GM12892 (cell line): ENCODE measurements around the gene CYP2F1.
"Not testable (repeated sequence)": the region's sequence is repeated elsewhere in the genome, so short reads cannot be mapped to it uniquely, and the experiment has no call there.

Experiments
- DNase-seq: peaks from one replicate; pipeline ENCODE4 v3.0.0; 2011; ENCODE audit not compliant: insufficient read length
- FAIRE-seq: peaks from 2 replicates; lab custom pipeline; 2011; peaks lifted over from hg19 to GRCh38; lab: Jason Lieb, UNC
- POLR2A ChIP-seq: IDR thresholded peaks from 2 replicates; pipeline ENCODE4 v1.6.1; 2011; ENCODE audit warnings: low read depth, low read length, control low read depth
- POLR2AphosphoS5 ChIP-seq: IDR thresholded peaks from 2 replicates; pipeline ENCODE4 v1.6.1; 2011; ENCODE audit warnings: low read depth, low read length, control low read depth
- TAF1 ChIP-seq: IDR thresholded peaks from 2 replicates; pipeline ENCODE4 v1.6.1; 2011; ENCODE audit warnings: low read depth, mild to moderate bottlenecking, control low read depth, low read length, borderline replicate concordance

Gene CYP2F1

GRCh38 chr19:41134616-41135015 is 20.4 kb downstream of the CYP2F1 start:
- FAIRE-seq = no peak
- TF ChIP-seq POLR2AphosphoS5 = no peak
- no peak for TF ChIP-seq POLR2A
- no peak for TF ChIP-seq TAF1
- DNase-seq = no peak

- not testable (repeated sequence) for DNase-seq
- FAIRE-seq = peak; percentile 91
These were observed 21.5 kb downstream of the CYP2F1 start for GRCh38 chr19:41135390-41136384.

GRCh38 chr19:41136636-41137455 is 22.6 kb downstream of the CYP2F1 start:
- TF ChIP-seq POLR2AphosphoS5 = no peak
- TF ChIP-seq TAF1 = no peak
- no peak for TF ChIP-seq POLR2A
- DNase-seq = no peak
- no peak for FAIRE-seq

- no peak for DNase-seq
- peak; percentile 83 for FAIRE-seq
- TF ChIP-seq POLR2A (no peak), POLR2AphosphoS5 (no peak), TAF1 (no peak)
These were observed 30.2 kb downstream of the CYP2F1 start for GRCh38 chr19:41144403-41144802.

- TF ChIP-seq TAF1 (no peak), POLR2A (no peak), POLR2AphosphoS5 (no peak)
- FAIRE-seq (no peak), DNase-seq (no peak)
These were observed 35.6 kb downstream of the CYP2F1 start for GRCh38 chr19:41149831-41150230.

- DNase-seq, FAIRE-seq: not testable (repeated sequence)
These were observed 36.8 kb downstream of the CYP2F1 start for GRCh38 chr19:41150986-41151385.

- no peak for FAIRE-seq
- TF ChIP-seq POLR2AphosphoS5 = no peak
- no peak for TF ChIP-seq POLR2A
- no peak for TF ChIP-seq TAF1
- DNase-seq = no peak
These were observed 39.8 kb downstream of the CYP2F1 start for GRCh38 chr19:41154060-41154459.

GRCh38 chr19:41156207-41156606 is 42.0 kb downstream of the CYP2F1 start:
- DNase-seq (no peak), FAIRE-seq (no peak)
- no peak for TF ChIP-seq TAF1
- TF ChIP-seq POLR2A = no peak
- no peak for TF ChIP-seq POLR2AphosphoS5

GRCh38 chr19:41159881-41160280 is 45.6 kb downstream of the CYP2F1 start:
- FAIRE-seq (no peak), DNase-seq (no peak)
- TF ChIP-seq TAF1 (no peak), POLR2A (no peak), POLR2AphosphoS5 (no peak)

GRCh38 chr19:41161903-41162302 is 47.7 kb downstream of the CYP2F1 start:
- TF ChIP-seq POLR2AphosphoS5 = no peak
- no peak for TF ChIP-seq TAF1
- TF ChIP-seq POLR2A = no peak
- DNase-seq (no peak), FAIRE-seq (no peak)

GRCh38 chr19:41166944-41167804 is 52.9 kb downstream of the CYP2F1 start:
- DNase-seq (no peak), FAIRE-seq (no peak)
- no peak for TF ChIP-seq TAF1
- no peak for TF ChIP-seq POLR2AphosphoS5
- no peak for TF ChIP-seq POLR2A
